CD14-positive monocyte (primary cell): Measurements from ENCODE around the gene CDH6. TPM values are rescaled to one million over a fixed set of nuclear protein-coding genes. Genes with fewer than 3 reads are reported as not detected.

ENCODE experiments used
- DNase-seq, 3 donors: peaks; one replicate each; pipeline ENCODE4 v3.0.0-alpha.2; 2011 to 2022
- H2AFZ ChIP-seq: 2 replicates; pipeline ENCODE4 v1.6.0; 2012; ENCODE audit warnings: mild to moderate bottlenecking, low read depth, low read length, inconsistent platforms; ENCODE audit not compliant: insufficient read depth, poor library complexity, severe bottlenecking
- H3K27ac ChIP-seq, 2 donors: 1 replicate in 1 of 2; 2 replicates in 1 of 2; pipeline ENCODE4 v1.5.1; 2012 to 2013; ENCODE audit warnings: low read length in 2 of 2, control low read depth in 1 of 2, inconsistent platforms in 1 of 2, low read depth in 1 of 2, mild to moderate bottlenecking in 1 of 2
- H3K27me3 ChIP-seq, 2 donors: one replicate each; pipeline versions ENCODE4 v1.6.0 to v1.6.1; 2011 to 2013; ENCODE audit warnings: low read length in 2 of 2; ENCODE audit not compliant: control insufficient read depth in 2 of 2, insufficient read depth in 2 of 2
- H3K36me3 ChIP-seq, 2 donors: replicated peaks in 1 of 2; 1 replicate in 1 of 2; 2 replicates in 1 of 2; pipeline versions ENCODE4 v1.5.1 to v1.6.1; 2012 to 2013; ENCODE audit warnings: low read length in 2 of 2, control low read depth in 1 of 2, inconsistent platforms in 1 of 2, mild to moderate bottlenecking in 1 of 2; ENCODE audit not compliant: insufficient read depth in 2 of 2, control insufficient read depth in 1 of 2
- H3K4me1 ChIP-seq, 2 donors: 1 replicate in 1 of 2; 2 replicates in 1 of 2; pipeline versions ENCODE4 v1.5.1 to v1.6.1; 2012 to 2013; ENCODE audit warnings: low read length in 2 of 2, control low read depth in 1 of 2, inconsistent platforms in 1 of 2, mild to moderate bottlenecking in 1 of 2, moderate library complexity in 1 of 2; ENCODE audit not compliant: insufficient read depth in 2 of 2, control insufficient read depth in 1 of 2
- H3K4me2 ChIP-seq: replicated peaks from 2 replicates; pipeline ENCODE3; 2012; ENCODE audit warnings: low read length, moderate library complexity, mild to moderate bottlenecking; ENCODE audit not compliant: poor library complexity, severe bottlenecking; ENCODE audit errors: extremely low read depth
- H3K4me3 ChIP-seq, 3 experiments: fragments of 200-600 bp in 1 of 3; sonication (generic) in 1 of 3; replicated peaks in 1 of 3; 1 replicate in 2 of 3; 2 replicates in 1 of 3; pipeline ENCODE4 v1.5.1; 2011 to 2013; ENCODE audit warnings: low read length in 3 of 3, mild to moderate bottlenecking in 3 of 3, control low read depth in 2 of 3, low read depth in 2 of 3, inconsistent platforms in 1 of 3, moderate library complexity in 1 of 3
- H3K79me2 ChIP-seq: 2 replicates; pipeline ENCODE4 v1.6.0; 2012; ENCODE audit warnings: mild to moderate bottlenecking, control low read depth, inconsistent platforms, low read length, moderate library complexity; ENCODE audit not compliant: insufficient read depth
- H3K9ac ChIP-seq: 2 replicates; pipeline ENCODE4 v1.6.0; 2017; ENCODE audit warnings: low read length, mild to moderate bottlenecking; ENCODE audit not compliant: insufficient read depth, poor library complexity, severe bottlenecking
- H3K9me3 ChIP-seq, 2 donors: replicated peaks in 1 of 2; 1 replicate in 1 of 2; 2 replicates in 1 of 2; pipeline versions ENCODE4 v1.5.1 to v1.6.1; 2012 to 2013; ENCODE audit warnings: low read length in 2 of 2, control low read depth in 1 of 2; ENCODE audit not compliant: control insufficient read depth in 1 of 2, insufficient read depth in 1 of 2
- H4K20me1 ChIP-seq: 2 replicates; pipeline ENCODE4 v1.6.0; 2012; ENCODE audit warnings: mild to moderate bottlenecking, low read length, control low read depth, moderate library complexity; ENCODE audit not compliant: insufficient read depth
- H3K27ac Mint-ChIP-seq, 7 donors: one replicate each; pipeline ENCODE4 v1.8.0; 2020; ENCODE audit warnings: mild to moderate bottlenecking in 7 of 7, mixed read lengths in 7 of 7, moderate library complexity in 6 of 7, inconsistent platforms in 2 of 7
- H3K27me3 Mint-ChIP-seq, 3 donors: one replicate each; pipeline ENCODE4 v1.8.0; 2021 to 2022; ENCODE audit warnings: low read depth in 3 of 3, mild to moderate bottlenecking in 3 of 3, mixed read lengths in 3 of 3, moderate library complexity in 3 of 3, inconsistent platforms in 1 of 3
- H3K36me3 Mint-ChIP-seq, 2 donors: one replicate each; pipeline ENCODE4 v1.8.0; 2020; ENCODE audit warnings: mixed read lengths in 2 of 2, inconsistent platforms in 1 of 2, mild to moderate bottlenecking in 1 of 2
- H3K4me1 Mint-ChIP-seq: one replicate; pipeline ENCODE4 v1.8.0; 2020; ENCODE audit warnings: mild to moderate bottlenecking, mixed read lengths
- H3K4me3 Mint-ChIP-seq, 2 donors: one replicate each; pipeline ENCODE4 v1.8.0; 2020; ENCODE audit warnings: mild to moderate bottlenecking in 2 of 2, mixed read lengths in 2 of 2, moderate library complexity in 1 of 2
- H3K9me3 Mint-ChIP-seq, 7 donors: one replicate each; pipeline ENCODE4 v1.8.0; 2020 to 2022; ENCODE audit warnings: mixed read lengths in 7 of 7, mild to moderate bottlenecking in 6 of 7, moderate library complexity in 6 of 7, inconsistent platforms in 2 of 7
- WGBS: methylation state at CpG from one replicate; pipeline ENCODE4 v1.1.5; 2013; ENCODE audit warnings: missing lambda C conversion rate; ENCODE audit not compliant: insufficient coverage; 5-methylcytosine and 5-hydroxymethylcytosine counted together
- intact Hi-C, 2 donors: fragments of 100-400 bp; cut with micrococcal nuclease; formaldehyde crosslinking; loops; one replicate each; pipeline versions ENCODE4 v1.15.0 to v1.15.1; 2023
- polyA plus RNA-seq, 3 donors: library from polyadenylated mRNA; depleted of rRNA in 1 of 3; unstranded in 2 of 3; stranded (reverse) in 1 of 3; fragments of 300-500 nt in 2 of 3; fragments of >200 nt in 1 of 3; fragmentation: Illumina TruSeq in 2 of 3; gene quantifications; 1 replicate in 2 of 3; 2 replicates in 1 of 3; pipeline ENCODE4 v1.2.3, GENCODE V29; 2012 to 2021
- TF ChIP-seq, protein P1 (sequence below): fragments of 200-600 bp; IDR thresholded peaks from one replicate; pipeline ENCODE4 v1.8.0; 2022; ENCODE audit warnings: antibody characterized with exemption, mild to moderate bottlenecking

Gene CDH6
- polyA plus RNA-seq, 3 donors, result not detected

DNA sequence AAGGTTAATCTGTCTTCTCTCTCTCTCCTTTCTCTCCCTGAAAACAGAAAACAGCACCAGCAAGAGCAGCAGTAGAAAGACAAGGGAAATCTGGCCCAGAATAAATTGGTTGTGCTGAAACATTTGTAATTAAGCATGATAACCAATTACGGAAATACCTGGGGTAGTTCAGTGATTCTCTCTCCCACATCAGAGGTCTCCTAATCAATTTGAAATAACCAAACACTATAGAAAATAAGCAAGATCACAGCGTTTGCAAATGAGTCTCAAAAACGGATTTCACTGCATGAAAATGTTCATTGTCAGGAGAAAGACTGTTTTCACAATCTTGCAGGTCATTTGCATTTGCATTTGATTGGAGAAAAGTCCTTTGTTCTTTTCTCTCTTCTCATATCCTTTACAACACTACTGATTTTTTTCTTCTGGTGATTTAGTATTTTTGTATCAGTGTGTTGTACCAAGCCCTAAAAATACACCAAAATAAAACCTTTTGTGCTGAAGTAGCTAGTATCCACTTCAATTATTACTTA, 36.8 kb upstream of the CDH6 start:
- H3K4me1 ChIP-seq, result peaks cover 9 to 12% of the 10 kb centered on the region in 2 donors
- no peak overlapping the region for H3K4me3 ChIP-seq
- H3K4me1 Mint-ChIP-seq, result peaks cover 9% of the 10 kb centered on the region
- H2AFZ ChIP-seq, result no peak overlapping the region
- H3K79me2 ChIP-seq, result no peaks in the 10 kb centered on the region
- intact Hi-C loops, result no loop called here
- no peaks in the 10 kb centered on the region for H3K36me3 Mint-ChIP-seq
- no peak overlapping the region for H3K27ac Mint-ChIP-seq
- no peak for DNase-seq
- no peak overlapping the region for H3K27ac ChIP-seq
- H3K4me3 Mint-ChIP-seq, result no peak overlapping the region
- H3K36me3 ChIP-seq, result no peaks in the 10 kb centered on the region
- H3K27me3 Mint-ChIP-seq, result peaks cover 3 to 14% (median 4%) of the 10 kb centered on the region in 3 donors
- no peak overlapping the region for H3K4me2 ChIP-seq
- H4K20me1 ChIP-seq, result no peaks in the 10 kb centered on the region
- peaks cover 0 to 2% (median 0%) of the 10 kb centered on the region in 7 donors for H3K9me3 Mint-ChIP-seq
- no peak overlapping the region for H3K9ac ChIP-seq
- H3K27me3 ChIP-seq, result peaks cover 0 to 2% of the 10 kb centered on the region in 2 donors
- no peaks in the 10 kb centered on the region for H3K9me3 ChIP-seq
- TF ChIP-seq, protein P1, sequence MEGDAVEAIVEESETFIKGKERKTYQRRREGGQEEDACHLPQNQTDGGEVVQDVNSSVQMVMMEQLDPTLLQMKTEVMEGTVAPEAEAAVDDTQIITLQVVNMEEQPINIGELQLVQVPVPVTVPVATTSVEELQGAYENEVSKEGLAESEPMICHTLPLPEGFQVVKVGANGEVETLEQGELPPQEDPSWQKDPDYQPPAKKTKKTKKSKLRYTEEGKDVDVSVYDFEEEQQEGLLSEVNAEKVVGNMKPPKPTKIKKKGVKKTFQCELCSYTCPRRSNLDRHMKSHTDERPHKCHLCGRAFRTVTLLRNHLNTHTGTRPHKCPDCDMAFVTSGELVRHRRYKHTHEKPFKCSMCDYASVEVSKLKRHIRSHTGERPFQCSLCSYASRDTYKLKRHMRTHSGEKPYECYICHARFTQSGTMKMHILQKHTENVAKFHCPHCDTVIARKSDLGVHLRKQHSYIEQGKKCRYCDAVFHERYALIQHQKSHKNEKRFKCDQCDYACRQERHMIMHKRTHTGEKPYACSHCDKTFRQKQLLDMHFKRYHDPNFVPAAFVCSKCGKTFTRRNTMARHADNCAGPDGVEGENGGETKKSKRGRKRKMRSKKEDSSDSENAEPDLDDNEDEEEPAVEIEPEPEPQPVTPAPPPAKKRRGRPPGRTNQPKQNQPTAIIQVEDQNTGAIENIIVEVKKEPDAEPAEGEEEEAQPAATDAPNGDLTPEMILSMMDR, result no peak
- no CpG with 5 or more reads among the region's 3 CpGs for WGBS

DNA sequence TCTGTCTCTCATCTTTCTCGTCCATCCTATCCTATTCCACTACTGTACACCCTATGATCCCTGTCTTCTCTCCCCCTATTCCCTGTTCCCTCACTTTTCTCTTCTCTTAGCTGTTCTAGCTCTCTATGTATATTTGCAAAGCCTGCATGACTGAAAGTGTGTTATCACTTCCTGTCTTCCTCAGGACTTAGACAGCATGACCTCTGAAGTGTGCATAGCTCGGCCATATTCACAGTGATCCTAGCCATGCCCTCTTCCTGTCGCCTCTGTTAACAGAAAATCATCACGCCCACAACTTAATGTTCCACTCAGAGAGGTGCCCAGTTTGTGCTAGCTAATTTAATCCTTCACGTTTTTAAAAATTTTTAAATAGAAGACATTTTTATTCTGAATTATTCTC, 35.8 kb upstream of the CDH6 start:
- WGBS, result 64% methylated on average over 2 of the region's 5 CpGs
- intact Hi-C loops, result no loop called here
- Histone ChIP-seq H3K27me3 (peaks cover 0 to 2% of the 10 kb centered on the region in 2 donors), H3K9ac (no peak overlapping the region), H2AFZ (no peak overlapping the region), H3K4me3 (no peak overlapping the region), H3K4me1 (peaks cover 9 to 12% of the 10 kb centered on the region in 2 donors), H4K20me1 (no peaks in the 10 kb centered on the region), H3K4me2 (no peak overlapping the region), H3K9me3 (no peaks in the 10 kb centered on the region), H3K36me3 (no peaks in the 10 kb centered on the region), H3K27ac (no peak overlapping the region), H3K79me2 (no peaks in the 10 kb centered on the region)
- Mint-ChIP-seq H3K9me3 (peaks cover 0 to 3% (median 0%) of the 10 kb centered on the region in 7 donors), H3K4me1 (peaks cover 9% of the 10 kb centered on the region), H3K4me3 (no peak overlapping the region), H3K27ac (no peak overlapping the region), H3K36me3 (no peaks in the 10 kb centered on the region), H3K27me3 (peaks cover 3 to 12% (median 4%) of the 10 kb centered on the region in 3 donors)
- TF ChIP-seq, protein P1, result no peak
- DNase-seq, result no peak
